G401 (cell line): ENCODE measurements around the gene R3HCC1L. TPM values are rescaled to one million over a fixed set of nuclear protein-coding genes. Genes with fewer than 3 reads are reported as not detected.
A peak's percentile ranks its signal among the peaks of the same experiment; 100 is the strongest.

Source experiments
- DNase-seq: peaks from one replicate; pipeline ENCODE4 v3.0.0-alpha.2; 2015; ENCODE audit warnings: low spot score
- in situ Hi-C: cut with HindIII; loops from 2 replicates; pipeline ENCODE4 v1.10.0; 2016; ENCODE audit warnings: low sequenced_read_pairs, mixed read lengths
- total RNA-seq: library from RNA; depleted of rRNA; stranded (reverse); fragments of >200 nt; shearing (Covaris generic); gene quantifications from 2 replicates; pipeline ENCODE4 v1.2.3, GENCODE V29; 2014; rRNA removed

The R3HCC1L gene
- 15.1 and 16.6 TPM in 2 replicates for total RNA-seq

GRCh38 chr10:98134431-98135221 lies at the start of gene R3HCC1L:
TSS of gene R3HCC1L (plus strand) at chr10:98134657. CDS start at chr10:98208115, 73,458 bp downstream.
- in situ Hi-C loops: no loop called here
- DNase-seq: peak; percentile 90

- in situ Hi-C loops: no loop called here
- no peak for DNase-seq
Observed at GRCh38 chr10:98085238-98085637, 49.2 kb upstream of the R3HCC1L start.

- in situ Hi-C loops: no loop called here
- DNase-seq: no peak
Observed at GRCh38 chr10:98086837-98087708, 47.4 kb upstream of the R3HCC1L start.

GRCh38 chr10:98088186-98088971 lies 46.1 kb upstream of the R3HCC1L start:
- in situ Hi-C loops: no loop called here
- no peak for DNase-seq

- DNase-seq: no peak
- in situ Hi-C loops: no loop called here
Observed at GRCh38 chr10:98090822-98091221, 43.6 kb upstream of the R3HCC1L start.

- DNase-seq: no peak
- in situ Hi-C loops: no loop called here
Observed at GRCh38 chr10:98096316-98096715, 38.1 kb upstream of the R3HCC1L start.

GRCh38 chr10:98096731-98097130 lies 37.7 kb upstream of the R3HCC1L start:
- no peak for DNase-seq
- in situ Hi-C loops: no loop called here

- DNase-seq: no peak
- in situ Hi-C loops: no loop called here
Observed at GRCh38 chr10:98097175-98097574, 37.3 kb upstream of the R3HCC1L start.

GRCh38 chr10:98097616-98098015 lies 36.8 kb upstream of the R3HCC1L start:
- in situ Hi-C loops: no loop called here
- no peak for DNase-seq

- in situ Hi-C loops: no loop called here
Observed at GRCh38 chr10:98098247-98098646, 36.2 kb upstream of the R3HCC1L start.

GRCh38 chr10:98100476-98100875 lies 34.0 kb upstream of the R3HCC1L start:
- in situ Hi-C loops: no loop called here
- no peak for DNase-seq

More at GRCh38 chr10:98098247-98098646, 36.2 kb upstream of the R3HCC1L start:
- DNase-seq: no peak

GRCh38 chr10:98101366-98101765 lies 33.1 kb upstream of the R3HCC1L start:
- DNase-seq: no peak
- in situ Hi-C loops: no loop called here

GRCh38 chr10:98104125-98104524 lies 30.3 kb upstream of the R3HCC1L start:
- in situ Hi-C loops: no loop called here
- DNase-seq: no peak

- DNase-seq: no peak
- in situ Hi-C loops: no loop called here
Observed at GRCh38 chr10:98106531-98106930, 27.9 kb upstream of the R3HCC1L start.

GRCh38 chr10:98107644-98108430 lies 26.6 kb upstream of the R3HCC1L start:
- no peak for DNase-seq
- in situ Hi-C loops: no loop called here

- in situ Hi-C loops: no loop called here
Observed at GRCh38 chr10:98110356-98110755, 24.1 kb upstream of the R3HCC1L start.

GRCh38 chr10:98115031-98115787 lies 19.2 kb upstream of the R3HCC1L start:
- DNase-seq: no peak
- in situ Hi-C loops: no loop called here

More at GRCh38 chr10:98110356-98110755, 24.1 kb upstream of the R3HCC1L start:
- no peak for DNase-seq

GRCh38 chr10:98119891-98120290 lies 14.6 kb upstream of the R3HCC1L start:
- no peak for DNase-seq

More at GRCh38 chr10:98119891-98120290, 14.6 kb upstream of the R3HCC1L start:
- in situ Hi-C loops: no loop called here
